ENCODE measurements around the gene CRTAP. TPM values are rescaled to one million over a fixed set of nuclear protein-coding genes. Genes with fewer than 3 reads are reported as not detected.
"Not testable (repeated sequence)": the region's sequence is repeated elsewhere in the genome, so short reads cannot be mapped to it uniquely, and the experiment has no call there.

The CRTAP gene
- total RNA-seq, 1 donor from 2014 or later = 51.9 TPM

- no peaks in the 10 kb centered on the region for H3K27me3 Mint-ChIP-seq (ENCODE audit: low read depth)
- peaks cover 29% of the 10 kb centered on the region for H3K36me3 Mint-ChIP-seq (ENCODE audit: low read depth)
- H3K4me1 Mint-ChIP-seq (ENCODE audit: low read depth) = peaks cover 5% of the 10 kb centered on the region
- H3K4me3 Mint-ChIP-seq (ENCODE audit: low read depth) = no peak overlapping the region
- no peaks in the 10 kb centered on the region for H3K9me3 Mint-ChIP-seq
- no peak overlapping the region for H3K27ac Mint-ChIP-seq
- no peak for DNase-seq (ENCODE audit: low spot score)
- intact Hi-C loops (cut with micrococcal nuclease) = loop anchor here (5.0 kb wide), 1 partner anchor 183 kb away; no protein-coding TSS in a partner anchor
Observed at GRCh38 chr3:33130144-33130543, 16.3 kb downstream of the CRTAP start.

- Mint-ChIP-seq H3K4me1 (ENCODE audit: low read depth) (peaks cover 4% of the 10 kb centered on the region), H3K27me3 (ENCODE audit: low read depth) (no peaks in the 10 kb centered on the region), H3K27ac (no peak overlapping the region), H3K36me3 (ENCODE audit: low read depth) (peaks cover 24% of the 10 kb centered on the region), H3K9me3 (no peaks in the 10 kb centered on the region), H3K4me3 (ENCODE audit: low read depth) (no peak overlapping the region)
- intact Hi-C loops (cut with micrococcal nuclease) = loop anchor here (1.0 to 5.0 kb wide), 3 partner anchors 184 to 656 kb away; no protein-coding TSS in a partner anchor
- no peak for DNase-seq (ENCODE audit: low spot score)
Observed at GRCh38 chr3:33131331-33132018, 17.7 kb downstream of the CRTAP start.

- intact Hi-C loops (cut with micrococcal nuclease) = loop anchor here (5.0 kb wide), 1 partner anchor 185 kb away; no protein-coding TSS in a partner anchor
- Mint-ChIP-seq H3K27ac (peak overlapping the region; percentile 55), H3K9me3 (no peaks in the 10 kb centered on the region), H3K4me1 (ENCODE audit: low read depth) (peaks cover 4% of the 10 kb centered on the region), H3K27me3 (ENCODE audit: low read depth) (no peaks in the 10 kb centered on the region), H3K36me3 (ENCODE audit: low read depth) (peaks cover 23% of the 10 kb centered on the region), H3K4me3 (ENCODE audit: low read depth) (no peak overlapping the region)
- DNase-seq (ENCODE audit: low spot score) = no peak
Observed at GRCh38 chr3:33132019-33132360, 18.2 kb downstream of the CRTAP start.

GRCh38 chr3:33134026-33134625, 20.3 kb downstream of the CRTAP start:
- no peak overlapping the region for H3K4me3 Mint-ChIP-seq (ENCODE audit: low read depth)
- H3K36me3 Mint-ChIP-seq (ENCODE audit: low read depth) = peaks cover 27% of the 10 kb centered on the region
- no peak overlapping the region for H3K27ac Mint-ChIP-seq
- intact Hi-C loops (cut with micrococcal nuclease) = loop anchor here (5.0 kb wide), 1 partner anchor 187 kb away; no protein-coding TSS in a partner anchor
- no peaks in the 10 kb centered on the region for H3K9me3 Mint-ChIP-seq
- DNase-seq (ENCODE audit: low spot score) = no peak
- H3K4me1 Mint-ChIP-seq (ENCODE audit: low read depth) = peaks cover 4% of the 10 kb centered on the region
- no peaks in the 10 kb centered on the region for H3K27me3 Mint-ChIP-seq (ENCODE audit: low read depth)

GRCh38 chr3:33137691-33138090, 23.9 kb downstream of the CRTAP start:
- H3K4me1 Mint-ChIP-seq (ENCODE audit: low read depth) = peaks cover 4% of the 10 kb centered on the region
- intact Hi-C loops (cut with micrococcal nuclease) = no loop called here
- H3K4me3 Mint-ChIP-seq (ENCODE audit: low read depth) = no peak overlapping the region
- no peak overlapping the region for H3K27ac Mint-ChIP-seq
- H3K36me3 Mint-ChIP-seq (ENCODE audit: low read depth) = peaks cover 31% of the 10 kb centered on the region
- no peak for DNase-seq (ENCODE audit: low spot score)
- no peaks in the 10 kb centered on the region for H3K9me3 Mint-ChIP-seq
- H3K27me3 Mint-ChIP-seq (ENCODE audit: low read depth) = no peaks in the 10 kb centered on the region

- H3K36me3 Mint-ChIP-seq (ENCODE audit: low read depth) = peaks cover 35% of the 10 kb centered on the region
- DNase-seq (ENCODE audit: low spot score); H3K4me3 Mint-ChIP-seq (ENCODE audit: low read depth); H3K4me1 Mint-ChIP-seq (ENCODE audit: low read depth); H3K27me3 Mint-ChIP-seq (ENCODE audit: low read depth); H3K9me3 Mint-ChIP-seq; H3K27ac Mint-ChIP-seq; intact Hi-C loops (cut with micrococcal nuclease): not testable (repeated sequence)
Observed at GRCh38 chr3:33139006-33139623, 25.3 kb downstream of the CRTAP start.

- H3K4me3 Mint-ChIP-seq (ENCODE audit: low read depth) = no peak overlapping the region
- intact Hi-C loops (cut with micrococcal nuclease) = no loop called here
- no peaks in the 10 kb centered on the region for H3K27me3 Mint-ChIP-seq (ENCODE audit: low read depth)
- peaks cover 27% of the 10 kb centered on the region for H3K36me3 Mint-ChIP-seq (ENCODE audit: low read depth)
- DNase-seq (ENCODE audit: low spot score) = no peak
- no peak overlapping the region for H3K27ac Mint-ChIP-seq
- H3K9me3 Mint-ChIP-seq = no peaks in the 10 kb centered on the region
- no peaks in the 10 kb centered on the region for H3K4me1 Mint-ChIP-seq (ENCODE audit: low read depth)
Observed at GRCh38 chr3:33139996-33140395, 26.2 kb downstream of the CRTAP start.

GRCh38 chr3:33141006-33141405, 27.2 kb downstream of the CRTAP start:
- Mint-ChIP-seq H3K9me3 (no peaks in the 10 kb centered on the region), H3K36me3 (ENCODE audit: low read depth) (peaks cover 22% of the 10 kb centered on the region), H3K4me1 (ENCODE audit: low read depth) (no peaks in the 10 kb centered on the region), H3K4me3 (ENCODE audit: low read depth) (no peak overlapping the region), H3K27ac (no peak overlapping the region), H3K27me3 (ENCODE audit: low read depth) (no peaks in the 10 kb centered on the region)
- no peak for DNase-seq (ENCODE audit: low spot score)
- intact Hi-C loops (cut with micrococcal nuclease) = no loop called here

GRCh38 chr3:33144433-33144832, 30.6 kb downstream of the CRTAP start:
- Mint-ChIP-seq H3K27ac (no peak overlapping the region), H3K4me3 (ENCODE audit: low read depth) (no peak overlapping the region)
- no peak for DNase-seq (ENCODE audit: low spot score)

GRCh38 chr3:33145221-33145900, 31.5 kb downstream of the CRTAP start:
- no peak for DNase-seq (ENCODE audit: low spot score)
- Mint-ChIP-seq H3K27ac (no peak overlapping the region), H3K4me1 (ENCODE audit: low read depth) (no peaks in the 10 kb centered on the region), H3K27me3 (ENCODE audit: low read depth) (peaks cover under 1% of the 10 kb centered on the region), H3K9me3 (no peaks in the 10 kb centered on the region), H3K4me3 (ENCODE audit: low read depth) (no peak overlapping the region), H3K36me3 (ENCODE audit: low read depth) (peaks cover 11% of the 10 kb centered on the region)
- intact Hi-C loops (cut with micrococcal nuclease) = no loop called here

More at GRCh38 chr3:33144433-33144832, 30.6 kb downstream of the CRTAP start:
- H3K27me3 Mint-ChIP-seq (ENCODE audit: low read depth) = no peaks in the 10 kb centered on the region
- intact Hi-C loops (cut with micrococcal nuclease) = no loop called here
- H3K36me3 Mint-ChIP-seq (ENCODE audit: low read depth) = peaks cover 11% of the 10 kb centered on the region
- H3K4me1 Mint-ChIP-seq (ENCODE audit: low read depth) = no peaks in the 10 kb centered on the region
- no peaks in the 10 kb centered on the region for H3K9me3 Mint-ChIP-seq

GRCh38 chr3:33145901-33146580, 32.2 kb downstream of the CRTAP start:
- H3K4me3 Mint-ChIP-seq (ENCODE audit: low read depth) = no peak overlapping the region
- H3K4me1 Mint-ChIP-seq (ENCODE audit: low read depth) = no peaks in the 10 kb centered on the region
- no peaks in the 10 kb centered on the region for H3K9me3 Mint-ChIP-seq
- no peak overlapping the region for H3K27ac Mint-ChIP-seq
- peaks cover 11% of the 10 kb centered on the region for H3K36me3 Mint-ChIP-seq (ENCODE audit: low read depth)
- intact Hi-C loops (cut with micrococcal nuclease) = no loop called here
- DNase-seq (ENCODE audit: low spot score) = no peak
- peaks cover 2% of the 10 kb centered on the region for H3K27me3 Mint-ChIP-seq (ENCODE audit: low read depth)

GRCh38 chr3:33146791-33147445, 33.1 kb downstream of the CRTAP start:
- Mint-ChIP-seq H3K4me1 (ENCODE audit: low read depth) (no peaks in the 10 kb centered on the region), H3K27ac (no peak overlapping the region), H3K9me3 (no peaks in the 10 kb centered on the region), H3K4me3 (ENCODE audit: low read depth) (no peak overlapping the region), H3K27me3 (ENCODE audit: low read depth) (peaks cover 2% of the 10 kb centered on the region), H3K36me3 (ENCODE audit: low read depth) (peaks cover 11% of the 10 kb centered on the region)
- DNase-seq (ENCODE audit: low spot score) = no peak
- intact Hi-C loops (cut with micrococcal nuclease) = no loop called here
